Measurements from ENCODE around the gene ERC2.

The ERC2 gene

GRCh38 chr3:56253941-56254665 lies 214.2 kb downstream of the ERC2 start:
- no peak overlapping the region for H3K4me2 ChIP-seq (ENCODE audit: low read depth, low read length, poor library complexity, severe bottlenecking)
- no peaks in the 10 kb centered on the region for H3K4me1 ChIP-seq (ENCODE audit: insufficient read depth, low read length, poor library complexity, severe bottlenecking)
- no peak overlapping the region for H3K4me3 ChIP-seq (ENCODE audit: low read length, poor library complexity, severe bottlenecking)
- no peaks in the 10 kb centered on the region for H3K9me2 ChIP-seq (replicated peaks; ENCODE audit: low read depth, low read length)
- H3K27me3 ChIP-seq (ENCODE audit: insufficient read depth, low read length, poor library complexity, severe bottlenecking): no peaks in the 10 kb centered on the region
- no peaks in the 10 kb centered on the region for H3F3A ChIP-seq (ENCODE audit: low read depth)
- H3K36me3 ChIP-seq (ENCODE audit: insufficient read depth, low read length): no peaks in the 10 kb centered on the region
- TF ChIP-seq CTCF (conservative IDR thresholded peaks at IDR 0.05; ENCODE audit: low read length) (no peak), EZH2phosphoT487 (IDR thresholded peaks at IDR 0.05; ENCODE audit: borderline replicate concordance) (no peak)
- no peaks in the 10 kb centered on the region for H3K79me2 ChIP-seq (ENCODE audit: insufficient read depth, low read length)
- H3K9me3 ChIP-seq (ENCODE audit: insufficient read depth, low read depth, low read length): no peaks in the 10 kb centered on the region
- no peak overlapping the region for H2AFZ ChIP-seq (ENCODE audit: low read length)
- no peak overlapping the region for H3K9ac ChIP-seq (ENCODE audit: low read depth, low read length, poor library complexity, severe bottlenecking)
- no peaks in the 10 kb centered on the region for H4K20me1 ChIP-seq (ENCODE audit: insufficient read depth, low read length, poor library complexity, severe bottlenecking)

GRCh38 chr3:56251343-56251945 lies 216.8 kb downstream of the ERC2 start:
- no peaks in the 10 kb centered on the region for H3F3A ChIP-seq (ENCODE audit: low read depth)
- 0 out of 2 replicates have a peak overlapping the region, but pooled peaks have one; percentile 16 for H2AFZ ChIP-seq (ENCODE audit: low read length)
- TF ChIP-seq CTCF (conservative IDR thresholded peaks at IDR 0.05; ENCODE audit: low read length): peak; percentile 92
- no peak for TF ChIP-seq EZH2phosphoT487 (IDR thresholded peaks at IDR 0.05; ENCODE audit: borderline replicate concordance)

GRCh38 chr3:56248021-56248420 lies 220.2 kb downstream of the ERC2 start:
- no peaks in the 10 kb centered on the region for H3K9me3 ChIP-seq (ENCODE audit: insufficient read depth, low read depth, low read length)
- H3K4me2 ChIP-seq (ENCODE audit: low read depth, low read length, poor library complexity, severe bottlenecking): no peak overlapping the region
- H3K9me2 ChIP-seq (replicated peaks; ENCODE audit: low read depth, low read length): no peaks in the 10 kb centered on the region
- H3K9ac ChIP-seq (ENCODE audit: low read depth, low read length, poor library complexity, severe bottlenecking): no peak overlapping the region
- no peaks in the 10 kb centered on the region for H3F3A ChIP-seq (ENCODE audit: low read depth)
- no peak overlapping the region for H2AFZ ChIP-seq (ENCODE audit: low read length)
- TF ChIP-seq CTCF (conservative IDR thresholded peaks at IDR 0.05; ENCODE audit: low read length) (no peak), EZH2phosphoT487 (IDR thresholded peaks at IDR 0.05; ENCODE audit: borderline replicate concordance) (no peak)
- H3K27me3 ChIP-seq (ENCODE audit: insufficient read depth, low read length, poor library complexity, severe bottlenecking): no peaks in the 10 kb centered on the region
- H3K4me3 ChIP-seq (ENCODE audit: low read length, poor library complexity, severe bottlenecking): no peak overlapping the region
- no peaks in the 10 kb centered on the region for H3K4me1 ChIP-seq (ENCODE audit: insufficient read depth, low read length, poor library complexity, severe bottlenecking)
- H3K79me2 ChIP-seq (ENCODE audit: insufficient read depth, low read length): no peaks in the 10 kb centered on the region
- no peaks in the 10 kb centered on the region for H3K36me3 ChIP-seq (ENCODE audit: insufficient read depth, low read length)
- H4K20me1 ChIP-seq (ENCODE audit: insufficient read depth, low read length, poor library complexity, severe bottlenecking): no peaks in the 10 kb centered on the region

More at GRCh38 chr3:56251343-56251945, 216.8 kb downstream of the ERC2 start:
- Histone ChIP-seq H3K27me3 (ENCODE audit: insufficient read depth, low read length, poor library complexity, severe bottlenecking) (no peaks in the 10 kb centered on the region), H3K4me3 (ENCODE audit: low read length, poor library complexity, severe bottlenecking) (no peak overlapping the region), H3K79me2 (ENCODE audit: insufficient read depth, low read length) (no peaks in the 10 kb centered on the region), H3K9me2 (replicated peaks; ENCODE audit: low read depth, low read length) (no peaks in the 10 kb centered on the region), H3K36me3 (ENCODE audit: insufficient read depth, low read length) (no peaks in the 10 kb centered on the region), H3K4me2 (ENCODE audit: low read depth, low read length, poor library complexity, severe bottlenecking) (no peak overlapping the region), H3K9ac (ENCODE audit: low read depth, low read length, poor library complexity, severe bottlenecking) (no peak overlapping the region), H3K9me3 (ENCODE audit: insufficient read depth, low read depth, low read length) (no peaks in the 10 kb centered on the region), H3K4me1 (ENCODE audit: insufficient read depth, low read length, poor library complexity, severe bottlenecking) (no peaks in the 10 kb centered on the region), H4K20me1 (ENCODE audit: insufficient read depth, low read length, poor library complexity, severe bottlenecking) (no peaks in the 10 kb centered on the region)
